Gastrocnemius medialis (tissue), 4 donors: ENCODE measurements around the gene SEMA6C. TPM values are rescaled to one million over a fixed set of nuclear protein-coding genes. Genes with fewer than 3 reads are reported as not detected.

Source experiments
- ATAC-seq, 2 donors: fragments of 150-250 bp; one replicate each; pipeline ENCODE4 v1.9.1; 2016
- DNase-seq, 2 donors: peaks; one replicate each; pipeline ENCODE4 v3.0.0-alpha.2; 2019
- H3K27ac ChIP-seq, 4 donors: fragments of 200-600 bp; sonication (generic); 1 replicate in 1 of 4; 2 replicates in 3 of 4; pipeline ENCODE4 v1.5.1; 2016 to 2018; ENCODE audit warnings: mild to moderate bottlenecking in 2 of 4, moderate library complexity in 1 of 4
- H3K27me3 ChIP-seq, 3 donors: fragments of 200-600 bp; sonication (generic) in 2 of 3; 1 replicate in 1 of 3; 2 replicates in 2 of 3; pipeline versions ENCODE4 v1.5.1 to v1.6.0; 2016 to 2019; ENCODE audit warnings: mild to moderate bottlenecking in 1 of 3, moderate library complexity in 1 of 3
- H3K36me3 ChIP-seq, 2 donors: fragments of 200-600 bp; sonication (generic) in 1 of 2; one replicate each; pipeline ENCODE4 v1.5.1; 2017 to 2018
- H3K4me1 ChIP-seq, 2 donors: fragments of 200-600 bp; sonication (generic) in 1 of 2; one replicate each; pipeline ENCODE4 v1.5.1; 2016 to 2017; ENCODE audit warnings: mild to moderate bottlenecking in 2 of 2
- H3K4me3 ChIP-seq, 4 donors: fragments of 200-600 bp; sonication (generic) in 3 of 4; 1 replicate in 1 of 4; 2 replicates in 3 of 4; pipeline ENCODE4 v1.5.1; 2016 to 2019; ENCODE audit warnings: mild to moderate bottlenecking in 2 of 4
- H3K9me3 ChIP-seq, 3 donors: fragments of 200-600 bp; sonication (generic) in 2 of 3; 1 replicate in 1 of 3; 2 replicates in 2 of 3; pipeline ENCODE4 v1.5.1; 2016 to 2019
- POLR2A ChIP-seq, 2 donors: fragments of 450-650 bp; IDR thresholded peaks; one replicate each; pipeline ENCODE4 v1.6.1; 2017; ENCODE audit warnings: antibody characterized with exemption in 2 of 2, mild to moderate bottlenecking in 2 of 2, moderate library complexity in 2 of 2
- in situ Hi-C, 4 donors: fragments of 200-750 bp; cut with MboI; loops; one replicate each; pipeline versions ENCODE4 v1.15.0 to v1.8.0; 2017; ENCODE audit warnings: low sequenced_read_pairs in 4 of 4
- intact Hi-C: fragments of 100-400 bp; cut with DNase I; formaldehyde crosslinking; loops from one replicate; pipeline ENCODE4 v1.15.1; 2023; ENCODE audit warnings: low total_unique reads
- total RNA-seq, 4 donors: library from RNA; depleted of rRNA; stranded (reverse); fragments of >200 nt; gene quantifications; one replicate each; pipeline versions ENCODE4 v1.1.0 to v1.2.3, GENCODE V29; 2016
- TF ChIP-seq, protein P1 (sequence below), 5 experiments: fragments of 450-650 bp in 3 of 5; fragments of 200-600 bp in 2 of 5; sonication (generic) in 2 of 5; IDR thresholded peaks in 4 of 5; conservative IDR thresholded peaks in 1 of 5; 1 replicate in 4 of 5; 2 replicates in 1 of 5; pipeline ENCODE4 v1.5.1; 2016 to 2019; ENCODE audit warnings: antibody characterized with exemption in 5 of 5, mild to moderate bottlenecking in 3 of 5, moderate library complexity in 3 of 5

The SEMA6C gene
- total RNA-seq, 4 donors from 2014 or later = 51.5 to 121 (median 108) TPM

DNA sequence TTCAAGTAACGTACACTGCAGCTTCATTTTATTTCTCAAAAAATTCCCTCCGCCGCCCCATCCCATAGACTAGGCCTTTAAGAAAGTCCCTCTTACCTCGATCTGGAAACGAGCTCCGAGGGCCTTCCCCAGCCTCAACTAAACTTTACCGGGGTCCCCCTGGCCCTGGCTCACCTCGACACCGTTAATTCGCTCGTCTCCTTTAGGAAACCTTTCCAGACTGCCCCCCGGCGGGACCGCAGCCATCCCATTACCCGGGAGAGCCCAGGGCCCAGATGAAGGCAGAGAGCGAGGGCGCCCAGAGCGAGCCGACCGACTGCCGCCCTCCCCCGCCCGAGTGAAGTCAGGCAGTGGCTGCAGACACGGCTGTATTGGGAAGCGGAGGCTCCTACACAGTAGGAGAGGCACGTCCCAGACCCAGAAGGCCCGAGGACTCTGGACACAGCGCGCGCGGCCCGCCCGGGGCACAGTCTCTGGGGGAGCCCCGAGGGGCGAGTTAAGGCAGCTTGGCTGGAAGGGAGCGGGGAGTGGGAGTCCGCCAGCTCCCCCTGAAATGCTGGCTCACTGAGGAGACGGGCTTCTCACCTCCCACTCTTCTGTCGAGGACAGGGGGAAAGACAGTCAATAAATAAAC is 14.6 kb downstream of the SEMA6C start:
- peaks cover 0 to 8% of the 10 kb centered on the region in 2 donors for H3K4me1 ChIP-seq
- peaks cover 0 to 48% of the 10 kb centered on the region in 2 donors for H3K36me3 ChIP-seq
- no peaks in the 10 kb centered on the region for H3K27me3 ChIP-seq
- intact Hi-C loops (no loop called here), in situ Hi-C loops (no loop called here)
- DNase-seq = no peak
- H3K4me3 ChIP-seq = peak overlapping the region; percentile 16 to 47 (median 32)
- no peaks in the 10 kb centered on the region for H3K9me3 ChIP-seq
- no peak for ATAC-seq
- TF ChIP-seq POLR2A (IDR thresholded peaks at IDR 0.05) = no peak
- TF ChIP-seq, protein P1, sequence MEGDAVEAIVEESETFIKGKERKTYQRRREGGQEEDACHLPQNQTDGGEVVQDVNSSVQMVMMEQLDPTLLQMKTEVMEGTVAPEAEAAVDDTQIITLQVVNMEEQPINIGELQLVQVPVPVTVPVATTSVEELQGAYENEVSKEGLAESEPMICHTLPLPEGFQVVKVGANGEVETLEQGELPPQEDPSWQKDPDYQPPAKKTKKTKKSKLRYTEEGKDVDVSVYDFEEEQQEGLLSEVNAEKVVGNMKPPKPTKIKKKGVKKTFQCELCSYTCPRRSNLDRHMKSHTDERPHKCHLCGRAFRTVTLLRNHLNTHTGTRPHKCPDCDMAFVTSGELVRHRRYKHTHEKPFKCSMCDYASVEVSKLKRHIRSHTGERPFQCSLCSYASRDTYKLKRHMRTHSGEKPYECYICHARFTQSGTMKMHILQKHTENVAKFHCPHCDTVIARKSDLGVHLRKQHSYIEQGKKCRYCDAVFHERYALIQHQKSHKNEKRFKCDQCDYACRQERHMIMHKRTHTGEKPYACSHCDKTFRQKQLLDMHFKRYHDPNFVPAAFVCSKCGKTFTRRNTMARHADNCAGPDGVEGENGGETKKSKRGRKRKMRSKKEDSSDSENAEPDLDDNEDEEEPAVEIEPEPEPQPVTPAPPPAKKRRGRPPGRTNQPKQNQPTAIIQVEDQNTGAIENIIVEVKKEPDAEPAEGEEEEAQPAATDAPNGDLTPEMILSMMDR (IDR thresholded peaks at IDR 0.05 in 4 of 5, conservative IDR thresholded peaks at IDR 0.05 in 1 of 5) = no peak
- H3K27ac ChIP-seq = peak overlapping the region; percentile 53 to 98 (median 68)

DNA sequence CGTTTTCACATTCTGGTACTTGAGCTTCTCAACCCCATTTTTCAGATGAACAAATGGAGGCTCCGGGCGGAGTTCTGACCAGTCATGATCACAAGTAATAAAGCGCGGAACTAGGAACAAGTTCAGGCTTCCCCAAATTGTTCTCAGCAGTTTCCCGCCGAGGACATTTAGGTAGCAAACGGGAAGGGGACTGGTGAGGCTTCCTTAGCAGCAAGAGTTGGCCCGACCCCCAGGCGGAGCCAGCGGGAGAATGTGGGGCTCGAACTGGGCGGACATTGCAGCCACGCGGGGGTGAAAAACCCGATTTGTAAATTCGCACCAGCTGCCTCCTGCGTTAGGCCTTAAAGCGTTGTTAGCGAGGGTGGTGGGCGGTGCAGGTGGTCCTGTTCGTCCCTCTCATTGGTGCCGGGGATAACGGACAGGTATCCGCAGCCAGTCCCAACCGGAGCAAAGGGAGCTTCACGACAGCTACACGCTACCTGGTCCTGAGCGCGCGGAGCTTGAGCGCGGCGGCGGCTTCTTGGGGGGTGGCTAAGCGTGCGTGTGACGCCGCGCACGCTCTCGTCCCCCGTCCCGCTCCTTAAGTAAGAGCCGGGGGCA is 15.3 kb downstream of the SEMA6C start:
- peaks cover 3 to 6% of the 10 kb centered on the region in 2 donors for H3K4me1 ChIP-seq
- in situ Hi-C loops (no loop called here), intact Hi-C loops (no loop called here)
- peaks cover 0 to 41% of the 10 kb centered on the region in 2 donors for H3K36me3 ChIP-seq
- H3K27ac ChIP-seq = peak overlapping the region; percentile 53 to 98 (median 68)
- TF ChIP-seq, protein P1 (IDR thresholded peaks at IDR 0.05 in 4 of 5, conservative IDR thresholded peaks at IDR 0.05 in 1 of 5) = no peak
- TF ChIP-seq POLR2A (IDR thresholded peaks at IDR 0.05) = peak in 1 of 2 donors; percentile 6
- peak; percentile 67 to 77 for DNase-seq
- no peaks in the 10 kb centered on the region for H3K27me3 ChIP-seq
- H3K4me3 ChIP-seq = peak overlapping the region; percentile 16 to 47 (median 32)
- no peaks in the 10 kb centered on the region for H3K9me3 ChIP-seq
- peak; percentile 25 to 64 for ATAC-seq

DNA sequence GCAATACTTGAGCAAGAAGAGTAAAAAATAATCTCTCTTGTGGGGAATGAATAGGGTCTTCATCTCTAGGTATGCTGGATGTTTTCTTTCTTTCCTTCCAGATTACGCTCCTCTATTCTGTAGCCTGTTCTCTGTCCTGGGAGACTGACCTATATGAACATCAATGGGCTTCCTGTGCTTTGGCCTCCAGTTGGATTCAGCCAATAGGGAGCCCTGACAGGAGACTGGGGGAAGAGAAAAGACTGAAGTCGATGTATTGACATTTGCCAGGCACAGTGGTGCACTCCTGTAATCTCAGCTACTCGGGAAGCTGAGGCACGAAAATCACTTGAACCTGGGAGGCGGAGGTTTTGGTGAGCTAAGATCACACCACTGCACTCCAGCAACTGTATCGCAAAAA is 17.6 kb downstream of the SEMA6C start:
- in situ Hi-C loops = no loop called here
- Histone ChIP-seq H3K4me1 (peaks cover 0 to 6% of the 10 kb centered on the region in 2 donors), H3K36me3 (peaks cover 0 to 18% of the 10 kb centered on the region in 2 donors), H3K27ac (no peak overlapping the region), H3K4me3 (no peak overlapping the region), H3K9me3 (no peaks in the 10 kb centered on the region), H3K27me3 (no peaks in the 10 kb centered on the region)
- TF ChIP-seq, protein P1 (IDR thresholded peaks at IDR 0.05 in 4 of 5, conservative IDR thresholded peaks at IDR 0.05 in 1 of 5) = no peak
- TF ChIP-seq POLR2A (IDR thresholded peaks at IDR 0.05) = no peak
- DNase-seq (peak in 1 of 2 donors; percentile 10), ATAC-seq (no peak)
- intact Hi-C loops = loop anchor here (2.0 kb wide), 1 partner anchor 22 kb away; no protein-coding TSS in a partner anchor

DNA sequence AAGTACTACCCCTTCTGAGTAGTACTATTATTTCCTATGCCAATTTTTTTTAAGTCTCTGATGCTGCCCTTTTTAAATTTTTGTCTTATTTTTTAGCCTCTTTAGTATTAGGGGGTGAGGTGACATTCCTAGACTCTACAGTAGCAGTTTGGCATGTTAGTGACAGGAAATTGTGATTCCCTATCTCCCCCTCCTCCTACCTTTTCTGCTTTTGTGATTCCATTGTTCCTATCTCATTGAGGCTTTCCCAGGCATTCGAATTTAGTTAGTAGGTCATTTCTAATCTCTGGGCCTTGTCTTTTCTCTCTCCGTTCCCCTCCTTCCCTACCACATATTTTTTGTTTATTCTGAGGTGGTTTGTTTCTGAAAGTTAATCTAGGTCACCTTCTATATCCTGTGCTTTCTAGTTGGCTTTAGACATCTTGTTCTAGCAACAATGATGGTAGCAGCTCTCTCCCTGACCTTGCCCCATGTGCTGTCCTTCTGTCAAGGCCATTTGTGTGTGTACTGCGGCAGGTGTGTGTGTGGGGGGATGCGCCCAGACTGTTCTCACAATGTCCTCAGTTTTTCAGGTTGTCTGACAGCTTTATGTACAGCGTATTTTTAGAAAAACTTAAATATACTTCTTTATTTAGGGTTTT is 21.5 kb downstream of the SEMA6C start:
- intact Hi-C loops = no loop called here
- no peaks in the 10 kb centered on the region for H3K36me3 ChIP-seq
- H3K4me1 ChIP-seq = peaks cover 0 to 6% of the 10 kb centered on the region in 2 donors
- TF ChIP-seq, protein P1 (IDR thresholded peaks at IDR 0.05 in 4 of 5, conservative IDR thresholded peaks at IDR 0.05 in 1 of 5) = no peak
- no peak for TF ChIP-seq POLR2A (IDR thresholded peaks at IDR 0.05)
- no peaks in the 10 kb centered on the region for H3K9me3 ChIP-seq
- ATAC-seq (no peak), DNase-seq (peak in 1 of 2 donors; percentile 17)
- H3K27me3 ChIP-seq = no peaks in the 10 kb centered on the region
- H3K27ac ChIP-seq = peak overlapping the region in 2 of 4 donors; percentile 35 to 37
- in situ Hi-C loops = no loop called here
- no peak overlapping the region for H3K4me3 ChIP-seq
